OCI-LY3 (cell line): ENCODE data around the gene CHPF.

ENCODE experiments used
- H2AFZ ChIP-seq: fragments of 200-600, 300-600 bp; shearing (Covaris generic); 2 replicates; pipeline ENCODE4 v1.6.0; 2014; ENCODE audit warnings: antibody characterized with exemption, low read depth, low read length
- H3K27ac ChIP-seq: fragments of 200-600, 300-600 bp; sonication (generic); 2 replicates; pipeline ENCODE4 v1.5.1; 2014; ENCODE audit warnings: mild to moderate bottlenecking, low read length, moderate library complexity, mixed read lengths
- H3K27me3 ChIP-seq: fragments of 200-600, 300-600 bp; sonication (generic); 2 replicates; pipeline ENCODE4 v1.6.1; 2014; ENCODE audit warnings: low read depth, low read length, mixed read lengths
- H3K36me3 ChIP-seq: fragments of 200-600, 300-600 bp; sonication (generic); replicated peaks from 2 replicates; pipeline ENCODE3; 2014; ENCODE audit warnings: low read depth, low read length, mixed read lengths
- H3K4me1 ChIP-seq: fragments of 300-600, 200-600 bp; sonication (generic); 2 replicates; pipeline ENCODE4 v1.6.1; 2014; ENCODE audit warnings: low read length, mixed read lengths
- H3K4me2 ChIP-seq: fragments of 200-600, 300-600 bp; sonication (generic); 2 replicates; pipeline ENCODE4 v1.6.1; 2014; ENCODE audit warnings: low read length, mixed read lengths
- H3K4me3 ChIP-seq: fragments of 300-600, 200-600 bp; sonication (generic); 2 replicates; pipeline ENCODE4 v1.5.1; 2014; ENCODE audit warnings: antibody characterized with exemption, mild to moderate bottlenecking, low read length, moderate library complexity
- H3K79me2 ChIP-seq: fragments of 300-600, 200-600 bp; shearing (Covaris generic); 2 replicates; pipeline ENCODE4 v1.6.1; 2014; ENCODE audit warnings: mild to moderate bottlenecking, low read length, mixed read lengths
- H3K9ac ChIP-seq: fragments of 300-600, 200-600 bp; shearing (Covaris generic); 2 replicates; pipeline ENCODE4 v1.6.0; 2014; ENCODE audit warnings: mild to moderate bottlenecking, low read length, moderate library complexity
- H3K9me3 ChIP-seq: fragments of 200-600, 300-600 bp; shearing (Covaris generic); 2 replicates; pipeline ENCODE4 v1.6.1; 2014; ENCODE audit warnings: low read length, mixed read lengths; ENCODE audit not compliant: insufficient read depth
- H4K20me1 ChIP-seq: fragments of 200-600, 300-600 bp; sonication (generic); 2 replicates; pipeline ENCODE4 v1.6.1; 2016; ENCODE audit warnings: low read length, mixed read lengths; ENCODE audit not compliant: insufficient read depth
- CTCF ChIP-seq: fragments of 200-600, 300-600 bp; sonication (generic); IDR thresholded peaks from 2 replicates; pipeline ENCODE4 v1.5.1; 2014; ENCODE audit warnings: antibody characterized with exemption, low read length, low read depth
- EZH2phosphoT487 ChIP-seq: fragments of 200-600 bp; shearing (Covaris generic); IDR thresholded peaks from 2 replicates; pipeline ENCODE4 v1.6.1; 2018; ENCODE audit warnings: antibody characterized with exemption, mixed run types, low read depth

Gene CHPF

GRCh38 chr2:219511547-219512325 is 31.9 kb downstream of the CHPF start:
- H3K9ac ChIP-seq, result no peak overlapping the region
- H3K36me3 ChIP-seq, result no peaks in the 10 kb centered on the region
- no peaks in the 10 kb centered on the region for H3K9me3 ChIP-seq
- no peaks in the 10 kb centered on the region for H4K20me1 ChIP-seq
- no peak overlapping the region for H3K4me2 ChIP-seq
- H3K4me1 ChIP-seq, result 0 out of 2 replicates have a peak, but pooled peaks cover 5% of the 10 kb centered on the region
- H2AFZ ChIP-seq, result no peak overlapping the region
- H3K4me3 ChIP-seq, result no peak overlapping the region
- no peak overlapping the region for H3K27ac ChIP-seq
- peaks cover 21% of the 10 kb centered on the region for H3K27me3 ChIP-seq
- TF ChIP-seq EZH2phosphoT487, result no peak
- TF ChIP-seq CTCF, result no peak
- no peaks in the 10 kb centered on the region for H3K79me2 ChIP-seq

- H3K4me1 ChIP-seq, result 0 out of 2 replicates have a peak, but pooled peaks cover 5% of the 10 kb centered on the region
- peaks cover 21% of the 10 kb centered on the region for H3K27me3 ChIP-seq
- H2AFZ ChIP-seq, result no peak overlapping the region
- H3K79me2 ChIP-seq, result no peaks in the 10 kb centered on the region
- no peaks in the 10 kb centered on the region for H3K36me3 ChIP-seq
- H3K4me3 ChIP-seq, result no peak overlapping the region
- no peak for TF ChIP-seq EZH2phosphoT487
- TF ChIP-seq CTCF, result no peak
- H3K9ac ChIP-seq, result no peak overlapping the region
- no peak overlapping the region for H3K4me2 ChIP-seq
- no peaks in the 10 kb centered on the region for H4K20me1 ChIP-seq
- H3K27ac ChIP-seq, result no peak overlapping the region
- H3K9me3 ChIP-seq, result no peaks in the 10 kb centered on the region
Measured at GRCh38 chr2:219510512-219511135, 33.0 kb downstream of the CHPF start.

GRCh38 chr2:219509780-219510511 is 33.7 kb downstream of the CHPF start:
- TF ChIP-seq CTCF (peak; percentile 45), EZH2phosphoT487 (no peak)
- H3K27me3 ChIP-seq, result peaks cover 21% of the 10 kb centered on the region
- H3K79me2 ChIP-seq, result no peaks in the 10 kb centered on the region
- no peak overlapping the region for H3K27ac ChIP-seq
- H3K4me1 ChIP-seq, result 0 out of 2 replicates have a peak, but pooled peaks cover 5% of the 10 kb centered on the region
- H3K4me2 ChIP-seq, result peak overlapping the region; percentile 52
- H3K4me3 ChIP-seq, result peak overlapping the region; percentile 38; the same call in 1 of the 2 replicates
- no peaks in the 10 kb centered on the region for H3K9me3 ChIP-seq
- no peaks in the 10 kb centered on the region for H3K36me3 ChIP-seq
- no peaks in the 10 kb centered on the region for H4K20me1 ChIP-seq
- no peak overlapping the region for H3K9ac ChIP-seq
- no peak overlapping the region for H2AFZ ChIP-seq
